Stomach (tissue), 4 donors: Measurements from ENCODE around the gene DYSF.

Experiments used
- CTCF ChIP-seq, 7 experiments: fragments of 450-650 bp in 4 of 7; fragments of 200-600 bp in 3 of 7; sonication (generic) in 3 of 7; IDR thresholded peaks; one replicate each; pipeline ENCODE4 v1.5.1; 2016 to 2019; ENCODE audit warnings: antibody characterized with exemption in 7 of 7, control low read depth in 2 of 7, mild to moderate bottlenecking in 1 of 7
- EP300 ChIP-seq: sonication (generic); formaldehyde crosslinking; IDR thresholded peaks from one replicate; pipeline ENCODE4 v1.6.1; 2017; ENCODE audit warnings: antibody characterized with exemption
- POLR2A ChIP-seq, 4 donors: fragments of 450-650 bp; IDR thresholded peaks; one replicate each; pipeline ENCODE4 v1.6.1; 2016; ENCODE audit warnings: antibody characterized with exemption in 4 of 4, control low read depth in 2 of 4, mild to moderate bottlenecking in 1 of 4, moderate library complexity in 1 of 4
- POLR2AphosphoS5 ChIP-seq, 3 donors: sonication (generic); formaldehyde crosslinking; IDR thresholded peaks; one replicate each; pipeline ENCODE4 v1.6.1; 2016; ENCODE audit warnings: antibody characterized with exemption in 3 of 3

- TF ChIP-seq EP300 (no peak), CTCF (IDR thresholded peaks at IDR 0.05) (no peak), POLR2AphosphoS5 (IDR thresholded peaks at IDR 0.05) (no peak), POLR2A (IDR thresholded peaks at IDR 0.05) (no peak)
Measured at GRCh38 chr2:71599038-71599437, 145.7 kb downstream of the DYSF start.
